Measurements from ENCODE around the gene HOXB5.

DNA sequence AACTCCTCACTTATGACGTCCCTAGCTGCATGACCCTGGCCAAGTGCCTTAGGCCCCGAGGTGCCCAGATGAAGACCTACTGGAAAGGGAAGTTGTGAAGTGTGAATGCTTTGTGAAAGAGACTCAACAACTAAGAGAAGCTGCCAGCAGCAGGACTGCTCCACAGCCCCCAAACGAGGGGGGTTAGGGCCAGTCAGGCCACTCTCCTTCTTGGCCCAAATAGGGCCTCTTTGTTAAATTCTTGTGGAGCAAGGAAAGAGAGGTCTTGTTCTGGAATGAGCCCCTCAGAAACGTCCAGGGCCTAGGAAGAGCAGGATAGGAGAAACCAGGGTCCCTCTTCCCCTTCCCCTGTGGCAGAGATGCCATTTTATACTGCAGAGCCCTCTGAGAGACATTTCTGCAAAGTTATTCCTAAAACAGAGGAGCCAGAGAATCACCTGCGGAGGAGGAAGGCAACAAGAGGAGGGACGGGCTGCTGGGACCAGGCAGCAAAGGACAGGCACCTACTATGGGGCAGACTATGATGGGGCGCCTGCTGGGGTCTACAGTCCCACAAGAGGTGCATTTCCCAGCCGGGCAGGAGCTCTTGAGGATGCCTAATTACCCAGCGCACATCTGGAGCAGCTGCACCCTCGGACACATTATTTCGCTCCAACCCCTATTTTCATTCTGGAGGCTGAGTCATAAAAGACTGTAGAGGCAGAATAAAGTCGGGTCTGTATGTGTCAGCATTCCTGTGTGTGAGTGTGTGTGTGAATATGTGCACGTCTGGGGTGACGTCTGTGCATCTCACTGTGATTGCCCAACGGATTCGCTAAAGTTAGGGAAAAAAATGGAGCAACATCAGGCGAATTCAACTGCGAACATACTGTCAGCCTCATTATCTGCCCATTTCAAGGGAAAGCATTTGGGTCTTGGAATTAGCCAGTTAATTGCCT lies 44.0 kb upstream of the HOXB5 start:
- no peak for TF ChIP-seq POLR2A (IDR thresholded peaks at IDR 0.05)
- TF ChIP-seq, protein P1, sequence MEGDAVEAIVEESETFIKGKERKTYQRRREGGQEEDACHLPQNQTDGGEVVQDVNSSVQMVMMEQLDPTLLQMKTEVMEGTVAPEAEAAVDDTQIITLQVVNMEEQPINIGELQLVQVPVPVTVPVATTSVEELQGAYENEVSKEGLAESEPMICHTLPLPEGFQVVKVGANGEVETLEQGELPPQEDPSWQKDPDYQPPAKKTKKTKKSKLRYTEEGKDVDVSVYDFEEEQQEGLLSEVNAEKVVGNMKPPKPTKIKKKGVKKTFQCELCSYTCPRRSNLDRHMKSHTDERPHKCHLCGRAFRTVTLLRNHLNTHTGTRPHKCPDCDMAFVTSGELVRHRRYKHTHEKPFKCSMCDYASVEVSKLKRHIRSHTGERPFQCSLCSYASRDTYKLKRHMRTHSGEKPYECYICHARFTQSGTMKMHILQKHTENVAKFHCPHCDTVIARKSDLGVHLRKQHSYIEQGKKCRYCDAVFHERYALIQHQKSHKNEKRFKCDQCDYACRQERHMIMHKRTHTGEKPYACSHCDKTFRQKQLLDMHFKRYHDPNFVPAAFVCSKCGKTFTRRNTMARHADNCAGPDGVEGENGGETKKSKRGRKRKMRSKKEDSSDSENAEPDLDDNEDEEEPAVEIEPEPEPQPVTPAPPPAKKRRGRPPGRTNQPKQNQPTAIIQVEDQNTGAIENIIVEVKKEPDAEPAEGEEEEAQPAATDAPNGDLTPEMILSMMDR (IDR thresholded peaks at IDR 0.05) = no peak
